HL-60 (cell line): ENCODE data around the gene MYH11.
A peak's percentile ranks its signal among the peaks of the same experiment; 100 is the strongest.

Source experiments
- CTCF ChIP-seq: IDR thresholded peaks from one replicate; pipeline ENCODE4 v1.5.1; 2011; ENCODE audit warnings: low read length, control low read depth, inconsistent platforms; ENCODE audit not compliant: insufficient read depth
- POLR2AphosphoS5 ChIP-seq: IDR thresholded peaks from 2 replicates; pipeline ENCODE4 v1.6.1; 2012; ENCODE audit warnings: low read depth
- REST ChIP-seq: IDR thresholded peaks from 2 replicates; pipeline ENCODE4 v1.6.1; 2012; ENCODE audit warnings: low read depth; ENCODE audit not compliant: insufficient replicate concordance
- SPI1 ChIP-seq: IDR thresholded peaks from 2 replicates; pipeline ENCODE4 v1.6.1; 2012; ENCODE audit warnings: low read depth, mild to moderate bottlenecking, borderline replicate concordance

GRCh38 chr16:15672514-15673167 is 184.2 kb downstream of the MYH11 start:
- TF ChIP-seq CTCF = no peak
- peak; percentile 29 for TF ChIP-seq REST
- TF ChIP-seq POLR2AphosphoS5 = peak; percentile 83
- TF ChIP-seq SPI1 = no peak
